K562 (cell line): ENCODE data around the gene C15orf62. TPM values are rescaled to one million over a fixed set of nuclear protein-coding genes. Genes with fewer than 3 reads are reported as not detected.

Experiments used
- BCL6 ChIP-seq: fragments of 250-450 bp; sonication (Bioruptor Pico); IDR thresholded peaks from 2 replicates; pipeline ENCODE4 v1.4.0; 2020
- BHLHE40 ChIP-seq: IDR thresholded peaks from 2 replicates; pipeline ENCODE4 v1.6.1; 2011; ENCODE audit warnings: low read length, improper control_type of control experiment
- BRD4 ChIP-seq: fragments of 200-600 bp; sonication (generic); IDR thresholded peaks from 2 replicates; pipeline ENCODE4 v1.6.1; 2017; ENCODE audit warnings: inconsistent platforms
- CCAR2 ChIP-seq: fragments of 200-400 bp; formaldehyde crosslinking; IDR thresholded peaks from 2 replicates; pipeline ENCODE4 v1.6.1; 2017; ENCODE audit warnings: mild to moderate bottlenecking, low read depth, low read length
- CTBP1 ChIP-seq: fragments of 450-650 bp; IDR thresholded peaks from 2 replicates; pipeline ENCODE4 v1.6.1; 2016; ENCODE audit warnings: borderline replicate concordance
- DPF2 ChIP-seq: fragments of 450-650 bp; IDR thresholded peaks from 2 replicates; pipeline ENCODE4 v1.6.1; 2016
- GABPB2 ChIP-seq: fragments of 250-450 bp; sonication (Bioruptor Pico); conservative IDR thresholded peaks from 2 replicates; pipeline ENCODE4 v1.5.1; 2021; ENCODE audit warnings: mild to moderate bottlenecking
- HMG20A ChIP-seq: fragments of 450-650 bp; formaldehyde crosslinking; conservative IDR thresholded peaks from 2 replicates; pipeline ENCODE4 v1.4.0; 2020; ENCODE audit warnings: mild to moderate bottlenecking, mixed read lengths
- MYC ChIP-seq, 2 experiments: fragments of 250-450 bp in 1 of 2; sonication (Bioruptor Pico) in 1 of 2; IDR thresholded peaks; 2 replicates each; pipeline versions ENCODE4 v1.5.1 to v1.6.1; 2012 to 2021; ENCODE audit warnings: low read depth in 2 of 2, borderline replicate concordance in 1 of 2, improper control_type of control experiment in 1 of 2, low read length in 1 of 2, mild to moderate bottlenecking in 1 of 2, moderate library complexity in 1 of 2
- NUFIP1 ChIP-seq: fragments of 450-650 bp; IDR thresholded peaks from 2 replicates; pipeline ENCODE4 v1.6.1; 2018; ENCODE audit not compliant: partially characterized antibody
- PCBP1 ChIP-seq: fragments of 200-400 bp; formaldehyde crosslinking; IDR thresholded peaks from 2 replicates; pipeline ENCODE4 v1.6.1; 2018; ENCODE audit warnings: mild to moderate bottlenecking, low read depth, low read length; ENCODE audit not compliant: poor library complexity, severe bottlenecking
- SRF ChIP-seq, 2 experiments: fragments of 250-450, 450-650 bp in 1 of 2; sonication (Bioruptor Pico) in 1 of 2; sonication (generic) in 1 of 2; formaldehyde crosslinking; IDR thresholded peaks; 2 replicates each; pipeline versions ENCODE4 v1.5.0 to v1.5.1; 2020 to 2022; ENCODE audit warnings: mild to moderate bottlenecking in 1 of 2, missing genetic modification reagents in 1 of 2
- YY1 ChIP-seq, 3 experiments: IDR thresholded peaks; 2 replicates each; pipeline ENCODE4 v1.6.1; 2011; ENCODE audit warnings: low read length in 2 of 3, mild to moderate bottlenecking in 2 of 3, moderate library complexity in 2 of 3, borderline replicate concordance in 1 of 3, control low read depth in 1 of 3, low read depth in 1 of 3; ENCODE audit not compliant: insufficient read depth in 3 of 3, insufficient replicate concordance in 2 of 3, control insufficient read depth in 1 of 3, insufficient read length in 1 of 3; ENCODE audit errors: extremely low read depth in 1 of 3
- ZSCAN32 ChIP-seq: fragments of 450-650 bp; formaldehyde crosslinking; IDR thresholded peaks from 2 replicates; pipeline ENCODE4 v1.4.0; 2020; ENCODE audit warnings: mild to moderate bottlenecking, moderate library complexity
- polyA plus RNA-seq, 8 experiments: library from polyadenylated mRNA; depleted of rRNA in 4 of 8; stranded (reverse) in 5 of 8; unstranded in 3 of 8; fragments of >200 nt; fragmentation: Nextera tagmentation in 2 of 8; fragmentation: Illumina TruSeq in 1 of 8; extraction: Ambion mirVana in 2 of 8; extraction: Trizol in 1 of 8; gene quantifications; 2 replicates each; pipeline versions ENCODE4 v1.2.1 to v1.2.3, GENCODE V29; 2011 to 2014; ENCODE audit warnings: inconsistent platforms in 1 of 8, missing spikeins in 1 of 8
- total RNA-seq, 7 experiments: library from RNA; depleted of rRNA in 6 of 7; stranded (reverse); fragments of >200 nt in 6 of 7; fragmentation: Illumina TruSeq in 2 of 7; extraction: Trizol in 2 of 7; gene quantifications; 2 replicates each; pipeline versions ENCODE4 v1.2.1 to v1.2.3, GENCODE V29; 2011 to 2021; ENCODE audit warnings: low replicate concordance in 1 of 7
- TF ChIP-seq, protein P1 (sequence below): conservative IDR thresholded peaks from 2 replicates; pipeline ENCODE4 v1.6.1; 2011; ENCODE audit warnings: low read depth, mild to moderate bottlenecking, low read length; ENCODE audit not compliant: control insufficient read depth
- TF ChIP-seq, protein P2 (sequence below): fragments of 250-450 bp; sonication (Bioruptor Pico); IDR thresholded peaks from 2 replicates; pipeline ENCODE4 v1.9.0; 2021; ENCODE audit warnings: mild to moderate bottlenecking, inconsistent platforms
- TF ChIP-seq, protein P3 (sequence below): sonication (generic); formaldehyde crosslinking; IDR thresholded peaks from 2 replicates; pipeline ENCODE4 v1.5.0; 2020; ENCODE audit warnings: missing genetic modification reagents
- TF ChIP-seq, protein P4 (sequence below): sonication (generic); formaldehyde crosslinking; IDR thresholded peaks from 2 replicates; pipeline ENCODE4 v1.9.0; 2022; ENCODE audit warnings: mild to moderate bottlenecking, missing genetic modification reagents

The C15orf62 gene
- total and polyA plus RNA-seq, 9 of the 15 experiments (the other 6 are each of a cell fraction or from before 2014, with no cell fraction given) = 0.01 to 0.76 (median 0.30) TPM; not detected in 1

DNA sequence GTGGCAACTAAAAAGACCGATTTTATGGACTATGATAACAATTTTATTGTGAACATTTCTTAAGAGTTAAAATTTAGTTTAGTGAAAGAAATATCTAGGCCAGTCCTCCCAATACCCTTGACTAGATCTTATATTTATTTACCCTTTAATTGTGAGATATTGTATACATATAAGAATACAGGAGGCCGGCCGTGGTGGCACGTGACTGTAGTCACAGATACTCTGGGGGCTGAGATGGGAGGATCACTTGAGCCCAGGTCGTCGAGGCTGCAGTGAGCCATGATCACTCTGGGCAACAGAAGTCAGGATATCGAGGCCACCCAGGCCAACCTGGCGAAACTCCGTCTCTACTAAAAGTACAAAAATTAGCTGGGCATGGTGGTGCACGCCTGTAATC is 14.0 kb upstream of the C15orf62 start (continued):
- TF ChIP-seq, protein P1, sequence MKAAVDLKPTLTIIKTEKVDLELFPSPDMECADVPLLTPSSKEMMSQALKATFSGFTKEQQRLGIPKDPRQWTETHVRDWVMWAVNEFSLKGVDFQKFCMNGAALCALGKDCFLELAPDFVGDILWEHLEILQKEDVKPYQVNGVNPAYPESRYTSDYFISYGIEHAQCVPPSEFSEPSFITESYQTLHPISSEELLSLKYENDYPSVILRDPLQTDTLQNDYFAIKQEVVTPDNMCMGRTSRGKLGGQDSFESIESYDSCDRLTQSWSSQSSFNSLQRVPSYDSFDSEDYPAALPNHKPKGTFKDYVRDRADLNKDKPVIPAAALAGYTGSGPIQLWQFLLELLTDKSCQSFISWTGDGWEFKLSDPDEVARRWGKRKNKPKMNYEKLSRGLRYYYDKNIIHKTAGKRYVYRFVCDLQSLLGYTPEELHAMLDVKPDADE = no peak
- TF ChIP-seq, protein P2, sequence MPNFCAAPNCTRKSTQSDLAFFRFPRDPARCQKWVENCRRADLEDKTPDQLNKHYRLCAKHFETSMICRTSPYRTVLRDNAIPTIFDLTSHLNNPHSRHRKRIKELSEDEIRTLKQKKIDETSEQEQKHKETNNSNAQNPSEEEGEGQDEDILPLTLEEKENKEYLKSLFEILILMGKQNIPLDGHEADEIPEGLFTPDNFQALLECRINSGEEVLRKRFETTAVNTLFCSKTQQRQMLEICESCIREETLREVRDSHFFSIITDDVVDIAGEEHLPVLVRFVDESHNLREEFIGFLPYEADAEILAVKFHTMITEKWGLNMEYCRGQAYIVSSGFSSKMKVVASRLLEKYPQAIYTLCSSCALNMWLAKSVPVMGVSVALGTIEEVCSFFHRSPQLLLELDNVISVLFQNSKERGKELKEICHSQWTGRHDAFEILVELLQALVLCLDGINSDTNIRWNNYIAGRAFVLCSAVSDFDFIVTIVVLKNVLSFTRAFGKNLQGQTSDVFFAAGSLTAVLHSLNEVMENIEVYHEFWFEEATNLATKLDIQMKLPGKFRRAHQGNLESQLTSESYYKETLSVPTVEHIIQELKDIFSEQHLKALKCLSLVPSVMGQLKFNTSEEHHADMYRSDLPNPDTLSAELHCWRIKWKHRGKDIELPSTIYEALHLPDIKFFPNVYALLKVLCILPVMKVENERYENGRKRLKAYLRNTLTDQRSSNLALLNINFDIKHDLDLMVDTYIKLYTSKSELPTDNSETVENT (CRISPR knock-in tag) = no peak
- TF ChIP-seq, protein P3, sequence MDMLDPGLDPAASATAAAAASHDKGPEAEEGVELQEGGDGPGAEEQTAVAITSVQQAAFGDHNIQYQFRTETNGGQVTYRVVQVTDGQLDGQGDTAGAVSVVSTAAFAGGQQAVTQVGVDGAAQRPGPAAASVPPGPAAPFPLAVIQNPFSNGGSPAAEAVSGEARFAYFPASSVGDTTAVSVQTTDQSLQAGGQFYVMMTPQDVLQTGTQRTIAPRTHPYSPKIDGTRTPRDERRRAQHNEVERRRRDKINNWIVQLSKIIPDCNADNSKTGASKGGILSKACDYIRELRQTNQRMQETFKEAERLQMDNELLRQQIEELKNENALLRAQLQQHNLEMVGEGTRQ (CRISPR knock-in tag) = peak; percentile 75
- TF ChIP-seq SRF (CRISPR knock-in tag; IDR thresholded peaks at IDR 0.05) (no peak), BHLHE40 (peak; percentile 79), HMG20A (no peak), GABPB2 (CRISPR knock-in tag) (no peak), NUFIP1 (no peak), YY1 (IDR thresholded peaks at IDR 0.05; ENCODE audit: borderline replicate concordance in 1 of 3, control insufficient read depth in 1 of 3, extremely low read depth in 1 of 3, insufficient read depth in 3 of 3, insufficient read length in 1 of 3, insufficient replicate concordance in 2 of 3, low read depth in 1 of 3, low read length in 2 of 3) (no peak), BCL6 (CRISPR knock-in tag) (no peak), CTBP1 (no peak), CCAR2 (no peak), DPF2 (no peak), MYC (IDR thresholded peaks at IDR 0.05; ENCODE audit: low read depth, low read length) (0 out of 2 replicates have a peak, but pooled peaks have one; percentile 16), MYC (CRISPR knock-in tag; IDR thresholded peaks at IDR 0.05; ENCODE audit: borderline replicate concordance, low read depth) (no peak), BRD4 (no peak), ZSCAN32 (no peak), PCBP1 (no peak)
- TF ChIP-seq, protein P4, sequence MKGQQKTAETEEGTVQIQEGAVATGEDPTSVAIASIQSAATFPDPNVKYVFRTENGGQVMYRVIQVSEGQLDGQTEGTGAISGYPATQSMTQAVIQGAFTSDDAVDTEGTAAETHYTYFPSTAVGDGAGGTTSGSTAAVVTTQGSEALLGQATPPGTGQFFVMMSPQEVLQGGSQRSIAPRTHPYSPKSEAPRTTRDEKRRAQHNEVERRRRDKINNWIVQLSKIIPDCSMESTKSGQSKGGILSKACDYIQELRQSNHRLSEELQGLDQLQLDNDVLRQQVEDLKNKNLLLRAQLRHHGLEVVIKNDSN (CRISPR knock-in tag) = peak; percentile 68
